Astrocyte (in vitro differentiated cells and primary cell): ENCODE results near the gene RTL1. TPM values are rescaled to one million over a fixed set of nuclear protein-coding genes. Genes with fewer than 3 reads are reported as not detected.

Source experiments
- DNase-seq: peaks from one replicate; pipeline ENCODE4 v3.0.0-alpha.2; 2010; ENCODE audit warnings: low read depth
- FAIRE-seq: peaks from 2 replicates; lab custom pipeline; 2011; peaks lifted over from hg19 to GRCh38; lab: Jason Lieb, UNC
- H2AFZ ChIP-seq: 2 replicates; pipeline ENCODE4 v1.6.0; 2012; ENCODE audit warnings: low read depth, low read length, inconsistent platforms
- H3K27ac ChIP-seq: 2 replicates; pipeline ENCODE4 v1.5.1; 2011; ENCODE audit warnings: low read depth, low read length, inconsistent platforms
- H3K27me3 ChIP-seq: 2 replicates; pipeline ENCODE4 v1.6.0; 2011; ENCODE audit warnings: low read length, inconsistent platforms; ENCODE audit not compliant: insufficient read depth
- H3K36me3 ChIP-seq: 2 replicates; pipeline ENCODE4 v1.5.1; 2011; ENCODE audit warnings: low read length, inconsistent platforms; ENCODE audit not compliant: insufficient read depth
- H3K4me1 ChIP-seq: 2 replicates; pipeline ENCODE4 v1.5.1; 2011; ENCODE audit warnings: low read length, inconsistent platforms; ENCODE audit not compliant: insufficient read depth
- H3K4me2 ChIP-seq: 2 replicates; pipeline ENCODE4 v1.6.0; 2012; ENCODE audit warnings: low read length, inconsistent platforms
- H3K4me3 ChIP-seq: 2 replicates; pipeline ENCODE4 v1.5.1; 2011; ENCODE audit warnings: low read depth, mild to moderate bottlenecking, low read length, inconsistent platforms; ENCODE audit not compliant: insufficient read depth
- H3K79me2 ChIP-seq: 2 replicates; pipeline ENCODE4 v1.6.0; 2012; ENCODE audit warnings: mild to moderate bottlenecking, low read length, inconsistent platforms; ENCODE audit not compliant: insufficient read depth
- H3K9ac ChIP-seq: 2 replicates; pipeline ENCODE4 v1.6.0; 2012; ENCODE audit warnings: mild to moderate bottlenecking, low read length, inconsistent platforms
- H3K9me3 ChIP-seq: 2 replicates; pipeline ENCODE4 v1.5.1; 2012; ENCODE audit warnings: low read depth, mild to moderate bottlenecking, low read length, inconsistent platforms; ENCODE audit not compliant: insufficient read depth
- H4K20me1 ChIP-seq: 2 replicates; pipeline ENCODE4 v1.6.0; 2012; ENCODE audit warnings: low read length, inconsistent platforms; ENCODE audit not compliant: insufficient read depth
- H3K27ac Mint-ChIP-seq: one replicate; pipeline ENCODE4 v1.8.0; 2021; ENCODE audit warnings: mild to moderate bottlenecking, mixed read lengths; ENCODE audit not compliant: unreplicated experiment
- H3K27me3 Mint-ChIP-seq: one replicate; pipeline ENCODE4 v1.8.0; 2021; ENCODE audit warnings: low read depth, mixed read lengths; ENCODE audit not compliant: unreplicated experiment
- H3K36me3 Mint-ChIP-seq: one replicate; pipeline ENCODE4 v1.8.0; 2021; ENCODE audit warnings: low read depth, mixed read lengths; ENCODE audit not compliant: unreplicated experiment
- H3K4me1 Mint-ChIP-seq: one replicate; pipeline ENCODE4 v1.8.0; 2021; ENCODE audit warnings: low read depth, mixed read lengths; ENCODE audit not compliant: unreplicated experiment
- H3K4me3 Mint-ChIP-seq: one replicate; pipeline ENCODE4 v1.8.0; 2021; ENCODE audit warnings: mild to moderate bottlenecking, moderate library complexity, mixed read lengths; ENCODE audit not compliant: unreplicated experiment
- H3K9me3 Mint-ChIP-seq: one replicate; pipeline ENCODE4 v1.8.0; 2021; ENCODE audit warnings: mild to moderate bottlenecking, mixed read lengths; ENCODE audit not compliant: unreplicated experiment
- CTCF ChIP-seq: IDR thresholded peaks from 2 replicates; pipeline ENCODE4 v1.5.1; 2011; ENCODE audit warnings: low read depth, mild to moderate bottlenecking, inconsistent platforms, low read length, moderate library complexity; ENCODE audit not compliant: insufficient read depth
- EZH2 ChIP-seq: IDR thresholded peaks from 2 replicates; pipeline ENCODE4 v1.6.1; 2012; ENCODE audit warnings: mild to moderate bottlenecking, low read length, inconsistent platforms; ENCODE audit not compliant: insufficient read depth
- total RNA-seq: library from RNA; stranded (reverse); gene quantifications from 2 replicates; pipeline ENCODE4 v1.2.1, GENCODE V29; 2021

Gene RTL1
- total RNA-seq, 1 donor from 2014 or later = 0.18 TPM

GRCh38 chr14:100893760-100894159 lies 9.8 kb downstream of the RTL1 start:
- peaks cover 29% of the 10 kb centered on the region for H3K27me3 Mint-ChIP-seq
- H3K4me3 Mint-ChIP-seq = no peak overlapping the region
- no peaks in the 10 kb centered on the region for H3K9me3 Mint-ChIP-seq
- H3K79me2 ChIP-seq = peaks cover 16% of the 10 kb centered on the region
- H3K36me3 Mint-ChIP-seq = peaks cover 4% of the 10 kb centered on the region
- H3K27ac Mint-ChIP-seq = no peak overlapping the region
- no peak overlapping the region for H2AFZ ChIP-seq
- H3K4me2 ChIP-seq = no peak overlapping the region
- no peak overlapping the region for H3K4me3 ChIP-seq
- peaks cover 78% of the 10 kb centered on the region for H4K20me1 ChIP-seq
- no peak for FAIRE-seq
- DNase-seq = no peak
- TF ChIP-seq CTCF = no peak
- TF ChIP-seq EZH2 = no peak
- no peaks in the 10 kb centered on the region for H3K27me3 ChIP-seq
- no peak overlapping the region for H3K27ac ChIP-seq
- no peaks in the 10 kb centered on the region for H3K4me1 Mint-ChIP-seq
- H3K9me3 ChIP-seq = no peaks in the 10 kb centered on the region
- no peak overlapping the region for H3K9ac ChIP-seq
- H3K4me1 ChIP-seq = no peaks in the 10 kb centered on the region
- peaks cover 13% of the 10 kb centered on the region for H3K36me3 ChIP-seq

GRCh38 chr14:100893228-100893601 lies 10.3 kb downstream of the RTL1 start:
- Histone ChIP-seq H3K36me3 (peaks cover 16% of the 10 kb centered on the region), H3K4me3 (no peak overlapping the region), H3K27ac (no peak overlapping the region), H2AFZ (no peak overlapping the region), H3K9ac (no peak overlapping the region), H3K4me2 (no peak overlapping the region), H3K27me3 (no peaks in the 10 kb centered on the region), H3K9me3 (no peaks in the 10 kb centered on the region), H3K79me2 (peaks cover 16% of the 10 kb centered on the region), H4K20me1 (peaks cover 78% of the 10 kb centered on the region), H3K4me1 (no peaks in the 10 kb centered on the region)
- H3K27ac Mint-ChIP-seq = no peak overlapping the region
- no peak for FAIRE-seq
- no peaks in the 10 kb centered on the region for H3K9me3 Mint-ChIP-seq
- peaks cover 31% of the 10 kb centered on the region for H3K27me3 Mint-ChIP-seq
- no peak for TF ChIP-seq CTCF
- no peak for TF ChIP-seq EZH2
- DNase-seq = no peak
- H3K4me3 Mint-ChIP-seq = no peak overlapping the region
- peaks cover 4% of the 10 kb centered on the region for H3K36me3 Mint-ChIP-seq
- no peaks in the 10 kb centered on the region for H3K4me1 Mint-ChIP-seq

- no peak overlapping the region for H3K27ac ChIP-seq
- peaks cover 31% of the 10 kb centered on the region for H3K27me3 Mint-ChIP-seq
These were observed 10.9 kb downstream of the RTL1 start for GRCh38 chr14:100892496-100893227.

More at GRCh38 chr14:100892496-100893227, 10.9 kb downstream of the RTL1 start:
- Mint-ChIP-seq H3K4me1 (no peaks in the 10 kb centered on the region), H3K27ac (no peak overlapping the region), H3K9me3 (no peaks in the 10 kb centered on the region), H3K4me3 (no peak overlapping the region), H3K36me3 (peaks cover 4% of the 10 kb centered on the region)
- Histone ChIP-seq H3K79me2 (peaks cover 16% of the 10 kb centered on the region), H2AFZ (no peak overlapping the region), H3K4me1 (no peaks in the 10 kb centered on the region), H3K4me3 (no peak overlapping the region), H3K4me2 (no peak overlapping the region), H3K9me3 (no peaks in the 10 kb centered on the region), H3K27me3 (no peaks in the 10 kb centered on the region), H3K36me3 (peaks cover 21% of the 10 kb centered on the region), H4K20me1 (peaks cover 81% of the 10 kb centered on the region), H3K9ac (no peak overlapping the region)
- TF ChIP-seq EZH2 (no peak), CTCF (no peak)
- no peak for FAIRE-seq
- no peak for DNase-seq
